K562 (cell line): Measurements from ENCODE around the gene ZNF687. TPM values are rescaled to one million over a fixed set of nuclear protein-coding genes. Genes with fewer than 3 reads are reported as not detected.

Source experiments
- ADNP ChIP-seq: fragments of 200-800 bp; sonication (Bioruptor generic); IDR thresholded peaks from 2 replicates; pipeline ENCODE4 v1.6.1; 2016; ENCODE audit warnings: missing genetic modification characterization, missing compliant biosample characterization
- ARNT ChIP-seq, 2 experiments: fragments of 450-650 bp; IDR thresholded peaks; 2 replicates each; pipeline ENCODE4 v1.6.1; 2016; ENCODE audit warnings: mild to moderate bottlenecking in 1 of 2
- DMBX1 ChIP-seq: fragments of 250-450 bp; sonication (Bioruptor Pico); IDR thresholded peaks from 2 replicates; pipeline ENCODE4 v1.8.0; 2022; ENCODE audit warnings: inconsistent platforms, mild to moderate bottlenecking, moderate library complexity, borderline replicate concordance
- ETS1 ChIP-seq: conservative IDR thresholded peaks from 2 replicates; pipeline ENCODE4 v1.6.1; 2011; ENCODE audit warnings: low read depth, mild to moderate bottlenecking, low read length; ENCODE audit not compliant: control insufficient read depth
- FOXK2 ChIP-seq, 2 experiments: fragments of 450-650 bp; IDR thresholded peaks in 1 of 2; conservative IDR thresholded peaks in 1 of 2; 2 replicates each; pipeline ENCODE4 v1.6.1; 2016; ENCODE audit warnings: low read depth in 2 of 2, mild to moderate bottlenecking in 1 of 2
- KDM5B ChIP-seq: fragments of 200-600 bp; sonication (generic); IDR thresholded peaks from 2 replicates; pipeline ENCODE4 v1.6.1; 2012; ENCODE audit warnings: low read depth, mild to moderate bottlenecking, moderate library complexity, low read length, control low read depth, inconsistent platforms; ENCODE audit not compliant: insufficient replicate concordance
- MTA1 ChIP-seq: fragments of 450-650 bp; IDR thresholded peaks from 2 replicates; pipeline ENCODE4 v1.6.1; 2017; ENCODE audit warnings: borderline replicate concordance
- PKNOX1 ChIP-seq: fragments of 450-650 bp; IDR thresholded peaks from 2 replicates; pipeline ENCODE4 v1.6.1; 2016
- SUPT5H ChIP-seq: fragments of 450-650 bp; IDR thresholded peaks from 2 replicates; pipeline ENCODE4 v1.6.1; 2016
- ZNF407 ChIP-seq: fragments of 450-650 bp; IDR thresholded peaks from 2 replicates; pipeline ENCODE4 v1.6.1; 2016; ENCODE audit warnings: low read depth
- ZNF79 ChIP-seq: fragments of 250-450 bp; sonication (Bioruptor Pico); IDR thresholded peaks from 2 replicates; pipeline ENCODE4 v1.4.0; 2020; ENCODE audit warnings: low read depth, mild to moderate bottlenecking, moderate library complexity
- polyA plus RNA-seq, 8 experiments: library from polyadenylated mRNA; depleted of rRNA in 4 of 8; stranded (reverse) in 5 of 8; unstranded in 3 of 8; fragments of >200 nt; fragmentation: Nextera tagmentation in 2 of 8; fragmentation: Illumina TruSeq in 1 of 8; extraction: Ambion mirVana in 2 of 8; extraction: Trizol in 1 of 8; gene quantifications; 2 replicates each; pipeline versions ENCODE4 v1.2.1 to v1.2.3, GENCODE V29; 2011 to 2014; ENCODE audit warnings: inconsistent platforms in 1 of 8, missing spikeins in 1 of 8
- total RNA-seq, 7 experiments: library from RNA; depleted of rRNA in 6 of 7; stranded (reverse); fragments of >200 nt in 6 of 7; fragmentation: Illumina TruSeq in 2 of 7; extraction: Trizol in 2 of 7; gene quantifications; 2 replicates each; pipeline versions ENCODE4 v1.2.1 to v1.2.3, GENCODE V29; 2011 to 2021; ENCODE audit warnings: low replicate concordance in 1 of 7

Gene ZNF687
- total and polyA plus RNA-seq, 9 of the 15 experiments (the other 6 are each of a cell fraction or from before 2014, with no cell fraction given), result 0.13 to 26.4 (median 10.6) TPM

GRCh38 chr1:151327223-151327902 is 45.3 kb downstream of the ZNF687 start, which contains the start of gene PI4KB (continued):
- TF ChIP-seq PKNOX1, result 0 out of 2 replicates have a peak, but pooled peaks have one; percentile 10
- no peak for TF ChIP-seq ADNP (tag)
- peak; percentile 22; the same call in 1 of the 2 replicates for TF ChIP-seq MTA1
- TF ChIP-seq ARNT (IDR thresholded peaks at IDR 0.05), result peak in 1 of 2 experiments; percentile 79; a peak in 1 of 4 replicates
- no peak for TF ChIP-seq ZNF79 (CRISPR knock-in tag)
- 0 out of 4 replicates have a peak, but pooled peaks of 1 of the 2 experiments have one; percentile 32 for TF ChIP-seq FOXK2 (conservative IDR thresholded peaks at IDR 0.05 in 1 of 2, IDR thresholded peaks at IDR 0.05 in 1 of 2; ENCODE audit: low read depth in 2 of 2)
- peak; percentile 22; the same call in 1 of the 2 replicates for TF ChIP-seq DMBX1 (CRISPR knock-in tag)
- TF ChIP-seq ETS1, result peak; percentile 52
- TF ChIP-seq KDM5B, result peak; percentile 62
- peak; percentile 88 for TF ChIP-seq ZNF407
- TF ChIP-seq SUPT5H, result peak; percentile 77
